Fibroblast of lung (primary cell): ENCODE results near the gene PLXNA4. TPM values are rescaled to one million over a fixed set of nuclear protein-coding genes. Genes with fewer than 3 reads are reported as not detected.

Experiments
- DNase-seq, 2 donors: peaks; one replicate each; pipeline versions ENCODE4 v3.0.0 to v3.0.0-alpha.2; 2010; ENCODE audit warnings: low read depth in 2 of 2
- H2AFZ ChIP-seq: 2 replicates; pipeline ENCODE4 v1.5.1; 2012; ENCODE audit warnings: low read length, control low read depth, inconsistent platforms
- H3K27ac ChIP-seq: 2 replicates; pipeline ENCODE4 v1.5.1; 2011; ENCODE audit warnings: low read length, control low read depth; ENCODE audit not compliant: insufficient read depth
- H3K27me3 ChIP-seq: 2 replicates; pipeline ENCODE4 v1.5.1; 2011; ENCODE audit warnings: mild to moderate bottlenecking, low read length; ENCODE audit not compliant: control insufficient read depth, insufficient read depth
- H3K36me3 ChIP-seq: 2 replicates; pipeline ENCODE4 v1.5.1; 2011; ENCODE audit warnings: low read length; ENCODE audit not compliant: control insufficient read depth, insufficient read depth
- H3K4me1 ChIP-seq: 2 replicates; pipeline ENCODE4 v1.5.1; 2011; ENCODE audit warnings: low read length; ENCODE audit not compliant: control insufficient read depth, insufficient read depth; ENCODE audit errors: extremely low read depth
- H3K4me2 ChIP-seq: 2 replicates; pipeline ENCODE4 v1.5.1; 2011; ENCODE audit warnings: low read length, control low read depth; ENCODE audit not compliant: insufficient read depth; ENCODE audit errors: extremely low read depth
- H3K4me3 ChIP-seq, 4 experiments: fragments of 200-600 bp in 1 of 4; sonication (generic) in 1 of 4; replicated peaks in 1 of 4; 2 replicates each; pipeline ENCODE4 v1.5.1; 2011 to 2016; ENCODE audit warnings: low read length in 4 of 4, low read depth in 3 of 4, mild to moderate bottlenecking in 3 of 4, control low read depth in 2 of 4, inconsistent platforms in 1 of 4, mixed read lengths in 1 of 4; ENCODE audit not compliant: insufficient read depth in 1 of 4; ENCODE audit errors: control extremely low read depth in 1 of 4
- H3K79me2 ChIP-seq: 2 replicates; pipeline ENCODE4 v1.5.1; 2012; ENCODE audit warnings: mild to moderate bottlenecking, low read length, inconsistent platforms; ENCODE audit not compliant: control insufficient read depth, insufficient read depth
- H3K9ac ChIP-seq: 2 replicates; pipeline ENCODE4 v1.5.1; 2011; ENCODE audit warnings: mild to moderate bottlenecking, low read length, control low read depth; ENCODE audit not compliant: insufficient read depth
- H3K9me3 ChIP-seq: 2 replicates; pipeline ENCODE4 v1.5.1; 2012; ENCODE audit warnings: low read depth, low read length; ENCODE audit not compliant: control insufficient read depth, insufficient read depth
- H4K20me1 ChIP-seq: 2 replicates; pipeline ENCODE4 v1.5.1; 2011; ENCODE audit warnings: low read length; ENCODE audit not compliant: control insufficient read depth, insufficient read depth; ENCODE audit errors: extremely low read depth
- EZH2 ChIP-seq: IDR thresholded peaks from 2 replicates; pipeline ENCODE4 v1.5.1; 2012; ENCODE audit warnings: low read length, control low read depth, mild to moderate bottlenecking; ENCODE audit errors: missing control alignments
- polyA plus RNA-seq, 2 donors: library from polyadenylated mRNA; depleted of rRNA in 1 of 2; stranded (reverse) in 1 of 2; unstranded in 1 of 2; fragments of >200 nt; gene quantifications; 2 replicates each; pipeline ENCODE4 v1.2.1, GENCODE V29; 2011 to 2012; ENCODE audit warnings: missing spikeins in 1 of 2
- total RNA-seq: library from RNA; depleted of rRNA; stranded (reverse); fragments of >200 nt; gene quantifications from 2 replicates; pipeline ENCODE4 v1.2.1, GENCODE V29; 2014
- TF ChIP-seq, protein P1 (sequence below), 2 donors: IDR thresholded peaks in 1 of 2; conservative IDR thresholded peaks in 1 of 2; 1 replicate in 1 of 2; 2 replicates in 1 of 2; pipeline ENCODE4 v1.5.1; 2011 to 2012; ENCODE audit warnings: low read length in 2 of 2, control low read depth in 1 of 2, inconsistent platforms in 1 of 2, low read depth in 1 of 2, mild to moderate bottlenecking in 1 of 2

The PLXNA4 gene
- total and polyA plus RNA-seq, 2 donors (not counting 1 experiment from before 2014, with no cell fraction given) = 1.2 to 1.5 TPM

DNA sequence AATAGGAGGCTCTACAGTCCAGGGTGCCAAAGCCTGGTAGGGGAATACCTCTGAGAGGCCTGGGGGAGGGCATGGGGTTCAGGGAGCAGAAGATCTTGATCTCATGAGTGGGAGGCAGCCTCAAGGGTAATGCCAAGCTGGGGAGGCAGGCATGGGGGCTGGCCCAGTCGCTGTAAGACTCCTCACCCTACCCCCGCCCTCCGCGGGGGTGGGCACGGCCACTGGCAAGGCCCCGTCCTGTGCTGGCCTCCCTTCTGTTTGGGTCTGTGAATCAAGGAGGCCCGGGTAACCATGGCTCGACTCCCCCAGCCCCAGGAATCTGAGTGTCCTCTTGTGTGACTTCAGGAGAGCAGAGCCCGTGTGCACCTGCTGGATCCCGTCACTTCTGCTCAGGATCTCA lies 473.9 kb downstream of the PLXNA4 start:
- H3K4me1 ChIP-seq = no peaks in the 10 kb centered on the region
- H3K36me3 ChIP-seq = no peaks in the 10 kb centered on the region
- H3K27me3 ChIP-seq = no peaks in the 10 kb centered on the region
- TF ChIP-seq, protein P1, sequence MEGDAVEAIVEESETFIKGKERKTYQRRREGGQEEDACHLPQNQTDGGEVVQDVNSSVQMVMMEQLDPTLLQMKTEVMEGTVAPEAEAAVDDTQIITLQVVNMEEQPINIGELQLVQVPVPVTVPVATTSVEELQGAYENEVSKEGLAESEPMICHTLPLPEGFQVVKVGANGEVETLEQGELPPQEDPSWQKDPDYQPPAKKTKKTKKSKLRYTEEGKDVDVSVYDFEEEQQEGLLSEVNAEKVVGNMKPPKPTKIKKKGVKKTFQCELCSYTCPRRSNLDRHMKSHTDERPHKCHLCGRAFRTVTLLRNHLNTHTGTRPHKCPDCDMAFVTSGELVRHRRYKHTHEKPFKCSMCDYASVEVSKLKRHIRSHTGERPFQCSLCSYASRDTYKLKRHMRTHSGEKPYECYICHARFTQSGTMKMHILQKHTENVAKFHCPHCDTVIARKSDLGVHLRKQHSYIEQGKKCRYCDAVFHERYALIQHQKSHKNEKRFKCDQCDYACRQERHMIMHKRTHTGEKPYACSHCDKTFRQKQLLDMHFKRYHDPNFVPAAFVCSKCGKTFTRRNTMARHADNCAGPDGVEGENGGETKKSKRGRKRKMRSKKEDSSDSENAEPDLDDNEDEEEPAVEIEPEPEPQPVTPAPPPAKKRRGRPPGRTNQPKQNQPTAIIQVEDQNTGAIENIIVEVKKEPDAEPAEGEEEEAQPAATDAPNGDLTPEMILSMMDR (conservative IDR thresholded peaks at IDR 0.05 in 1 of 2, IDR thresholded peaks at IDR 0.05 in 1 of 2; ENCODE audit: low read depth in 1 of 2, low read length in 2 of 2) = no peak
- no peak for TF ChIP-seq EZH2
- no peak for DNase-seq
- H3K9me3 ChIP-seq = no peaks in the 10 kb centered on the region
- no peak overlapping the region for H3K27ac ChIP-seq
- H3K4me3 ChIP-seq = no peak overlapping the region
- no peak overlapping the region for H3K9ac ChIP-seq
- H3K79me2 ChIP-seq = no peaks in the 10 kb centered on the region
- no peak overlapping the region for H2AFZ ChIP-seq
- H4K20me1 ChIP-seq = no peaks in the 10 kb centered on the region
- H3K4me2 ChIP-seq = no peak overlapping the region

DNA sequence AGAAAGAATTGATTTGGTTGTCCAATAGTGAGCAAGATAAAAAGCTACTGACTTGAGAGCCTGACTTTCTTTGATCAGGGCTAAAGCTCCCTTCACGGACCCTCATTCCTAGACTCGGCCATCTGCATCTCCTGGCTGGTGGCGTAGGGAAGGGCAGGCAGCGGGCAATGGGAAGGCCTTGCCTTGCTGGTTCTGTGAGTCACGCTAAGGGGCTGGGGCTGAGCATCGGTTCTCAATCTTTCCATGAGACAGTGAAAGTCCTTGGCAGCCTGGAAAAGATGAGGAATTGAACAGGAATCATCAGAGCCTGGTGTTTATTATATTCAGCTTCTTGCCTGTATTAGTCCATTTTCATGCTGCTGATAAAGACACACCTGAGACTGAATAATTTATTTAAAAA lies 475.3 kb downstream of the PLXNA4 start:
- no peaks in the 10 kb centered on the region for H3K9me3 ChIP-seq
- no peak for DNase-seq
- H4K20me1 ChIP-seq = no peaks in the 10 kb centered on the region
- no peak overlapping the region for H2AFZ ChIP-seq
- no peak overlapping the region for H3K4me2 ChIP-seq
- no peak overlapping the region for H3K4me3 ChIP-seq
- H3K9ac ChIP-seq = no peak overlapping the region
- no peaks in the 10 kb centered on the region for H3K4me1 ChIP-seq
- no peaks in the 10 kb centered on the region for H3K79me2 ChIP-seq
- no peaks in the 10 kb centered on the region for H3K36me3 ChIP-seq
- H3K27ac ChIP-seq = no peak overlapping the region
- TF ChIP-seq EZH2 = no peak
- TF ChIP-seq, protein P1 (conservative IDR thresholded peaks at IDR 0.05 in 1 of 2, IDR thresholded peaks at IDR 0.05 in 1 of 2; ENCODE audit: low read depth in 1 of 2, low read length in 2 of 2) = no peak
- no peaks in the 10 kb centered on the region for H3K27me3 ChIP-seq

DNA sequence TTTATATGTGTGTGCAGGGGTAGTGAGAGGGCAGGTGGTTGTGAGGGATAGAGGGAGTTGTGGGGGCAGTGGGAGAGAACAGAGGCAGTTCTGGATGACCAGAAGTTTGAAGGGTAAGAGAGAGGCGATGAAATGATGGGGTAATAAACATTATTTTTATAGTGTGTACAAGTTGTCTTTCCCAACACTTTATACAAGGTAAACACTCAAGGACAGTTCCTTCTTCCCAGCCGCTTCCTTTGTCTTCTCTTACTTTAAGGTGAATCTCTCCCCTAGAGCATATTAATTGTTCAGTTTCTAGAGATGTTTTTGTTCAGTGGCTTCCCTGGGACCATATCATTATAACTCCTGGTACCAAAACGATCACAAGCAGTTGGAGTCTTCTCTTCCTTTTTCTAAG lies 475.8 kb downstream of the PLXNA4 start:
- Histone ChIP-seq H3K4me3 (no peak overlapping the region), H3K27ac (no peak overlapping the region), H3K4me1 (no peaks in the 10 kb centered on the region), H3K27me3 (no peaks in the 10 kb centered on the region), H2AFZ (no peak overlapping the region), H3K9me3 (no peaks in the 10 kb centered on the region), H3K36me3 (no peaks in the 10 kb centered on the region), H3K9ac (no peak overlapping the region), H3K79me2 (no peaks in the 10 kb centered on the region), H3K4me2 (no peak overlapping the region), H4K20me1 (no peaks in the 10 kb centered on the region)
- DNase-seq = no peak
- TF ChIP-seq EZH2 = no peak
- TF ChIP-seq, protein P1 (conservative IDR thresholded peaks at IDR 0.05 in 1 of 2, IDR thresholded peaks at IDR 0.05 in 1 of 2; ENCODE audit: low read depth in 1 of 2, low read length in 2 of 2) = no peak
